M059J (cell line): ENCODE measurements around the gene SSH3. TPM values are rescaled to one million over a fixed set of nuclear protein-coding genes. Genes with fewer than 3 reads are reported as not detected.

Source experiments
- total RNA-seq: library from RNA; depleted of rRNA; stranded (reverse); fragments of >200 nt; shearing (Covaris generic); gene quantifications from 2 replicates; pipeline ENCODE4 v1.2.3, GENCODE V29; 2014; rRNA removed

Gene SSH3
- total RNA-seq, 1 experiment from 2014 or later = 18.4 TPM

Other genes with a start within 250 kb of the SSH3 start
- gene RHOD, start 246.7 kb upstream of the SSH3 start, total RNA-seq = 2.6 and 2.7 TPM in 2 replicates
- 19.0 and 36.1 TPM in 2 replicates for gene KDM2A, start 184.3 kb upstream of the SSH3 start, total RNA-seq
- 21.8 and 39.3 TPM in 2 replicates for gene GRK2, start 37.1 kb upstream of the SSH3 start, total RNA-seq
- 9.8 and 14.9 TPM in 2 replicates for gene ANKRD13D, start 14.2 kb upstream of the SSH3 start, total RNA-seq
- 127 and 137 TPM in 2 replicates for gene POLD4, start 50.0 kb downstream of the SSH3 start, total RNA-seq
- 16.2 and 22.6 TPM in 2 replicates for gene CLCF1, start 70.1 kb downstream of the SSH3 start, total RNA-seq
- 7.3 and 13.3 TPM in 2 replicates for gene RAD9A, start 88.5 kb downstream of the SSH3 start, total RNA-seq
- 223 and 247 TPM in 2 replicates for gene PPP1CA, start 98.3 kb downstream of the SSH3 start, total RNA-seq
- not detected in 2 replicates for gene TBC1D10C, start 100.6 kb downstream of the SSH3 start, total RNA-seq
- 0.22 TPM in 1 of 2 replicates, not detected in the other for gene CARNS1, start 112.1 kb downstream of the SSH3 start, total RNA-seq
- gene RPS6KB2, start 125.0 kb downstream of the SSH3 start, total RNA-seq = 36.6 and 37.1 TPM in 2 replicates
- 0.20 and 0.47 TPM in 2 replicates for gene PTPRCAP, start 134.2 kb downstream of the SSH3 start, total RNA-seq
- 79.7 and 137 TPM in 2 replicates for gene CORO1B, start 139.9 kb downstream of the SSH3 start, total RNA-seq
- not detected in 2 replicates for gene GPR152, start 149.2 kb downstream of the SSH3 start, total RNA-seq
- 6.9 and 9.0 TPM in 2 replicates for gene CABP4, start 151.8 kb downstream of the SSH3 start, total RNA-seq
- 13.5 and 16.1 TPM in 2 replicates for gene TMEM134, start 165.7 kb downstream of the SSH3 start, total RNA-seq
- 65.7 and 81.6 TPM in 2 replicates for gene AIP, start 179.5 kb downstream of the SSH3 start, total RNA-seq
- gene PITPNM1, start 201.8 kb downstream of the SSH3 start, total RNA-seq = 18.7 and 36.7 TPM in 2 replicates
- 63.8 and 71.7 TPM in 2 replicates for gene CDK2AP2, start 204.6 kb downstream of the SSH3 start, total RNA-seq
- not detected in 2 replicates for gene CABP2, start 219.9 kb downstream of the SSH3 start, total RNA-seq